ENCODE data around the gene OOSP2.

DNA sequence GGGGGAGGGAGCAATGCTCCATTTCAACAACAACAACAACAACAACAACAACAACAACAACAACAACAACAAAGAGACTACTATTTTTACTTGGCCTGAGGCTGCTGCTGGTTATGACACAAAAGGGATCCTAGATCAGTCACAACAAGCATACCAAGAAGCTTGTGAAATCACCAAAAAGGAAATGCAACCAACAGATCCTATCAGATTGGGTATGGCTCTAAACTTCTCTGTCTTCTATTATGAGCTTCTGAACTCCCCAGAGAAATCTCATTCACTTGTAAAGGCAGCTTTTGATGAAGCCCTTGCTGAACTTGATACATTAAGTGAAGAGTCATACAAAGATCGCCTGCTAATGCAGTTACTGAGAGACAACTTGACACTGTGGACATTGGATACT is 37.8 kb downstream of the OOSP2 start:
- TF ChIP-seq, protein P1, sequence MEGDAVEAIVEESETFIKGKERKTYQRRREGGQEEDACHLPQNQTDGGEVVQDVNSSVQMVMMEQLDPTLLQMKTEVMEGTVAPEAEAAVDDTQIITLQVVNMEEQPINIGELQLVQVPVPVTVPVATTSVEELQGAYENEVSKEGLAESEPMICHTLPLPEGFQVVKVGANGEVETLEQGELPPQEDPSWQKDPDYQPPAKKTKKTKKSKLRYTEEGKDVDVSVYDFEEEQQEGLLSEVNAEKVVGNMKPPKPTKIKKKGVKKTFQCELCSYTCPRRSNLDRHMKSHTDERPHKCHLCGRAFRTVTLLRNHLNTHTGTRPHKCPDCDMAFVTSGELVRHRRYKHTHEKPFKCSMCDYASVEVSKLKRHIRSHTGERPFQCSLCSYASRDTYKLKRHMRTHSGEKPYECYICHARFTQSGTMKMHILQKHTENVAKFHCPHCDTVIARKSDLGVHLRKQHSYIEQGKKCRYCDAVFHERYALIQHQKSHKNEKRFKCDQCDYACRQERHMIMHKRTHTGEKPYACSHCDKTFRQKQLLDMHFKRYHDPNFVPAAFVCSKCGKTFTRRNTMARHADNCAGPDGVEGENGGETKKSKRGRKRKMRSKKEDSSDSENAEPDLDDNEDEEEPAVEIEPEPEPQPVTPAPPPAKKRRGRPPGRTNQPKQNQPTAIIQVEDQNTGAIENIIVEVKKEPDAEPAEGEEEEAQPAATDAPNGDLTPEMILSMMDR (IDR thresholded peaks at IDR 0.05), result no peak
- no peak for TF ChIP-seq POLR2A (IDR thresholded peaks at IDR 0.05)
